ENCODE measurements around the gene CNTD1. TPM values are rescaled to one million over a fixed set of nuclear protein-coding genes. Genes with fewer than 3 reads are reported as not detected.

CNTD1 gene
- total RNA-seq, 1 donor from 2014 or later = not detected

DNA sequence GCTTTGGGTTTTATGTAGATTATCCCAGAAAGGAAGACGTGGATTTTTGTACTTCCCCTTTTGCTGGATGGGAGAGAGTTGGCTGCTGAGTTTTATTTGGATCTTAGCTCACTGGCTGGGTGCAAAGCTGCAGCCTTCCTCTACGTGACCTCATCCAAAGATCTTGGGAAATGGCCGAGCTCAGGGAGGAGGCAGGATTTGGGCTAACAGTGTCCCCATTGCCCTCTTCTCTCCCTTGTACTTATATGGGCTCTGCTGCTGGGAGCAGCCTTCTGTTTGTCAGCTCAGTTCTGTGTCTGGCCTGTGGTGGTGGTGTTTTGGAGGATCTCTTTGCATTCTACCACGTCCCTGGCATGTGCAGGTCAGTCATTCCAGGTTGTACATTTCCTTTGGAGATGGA, 54.3 kb downstream of the CNTD1 start:
- no peaks in the 10 kb centered on the region for H3K4me1 ChIP-seq (ENCODE audit: insufficient read depth, low read length)
- no peak overlapping the region for H3K27ac Mint-ChIP-seq (ENCODE audit: unreplicated experiment)
- TF ChIP-seq, protein P1, sequence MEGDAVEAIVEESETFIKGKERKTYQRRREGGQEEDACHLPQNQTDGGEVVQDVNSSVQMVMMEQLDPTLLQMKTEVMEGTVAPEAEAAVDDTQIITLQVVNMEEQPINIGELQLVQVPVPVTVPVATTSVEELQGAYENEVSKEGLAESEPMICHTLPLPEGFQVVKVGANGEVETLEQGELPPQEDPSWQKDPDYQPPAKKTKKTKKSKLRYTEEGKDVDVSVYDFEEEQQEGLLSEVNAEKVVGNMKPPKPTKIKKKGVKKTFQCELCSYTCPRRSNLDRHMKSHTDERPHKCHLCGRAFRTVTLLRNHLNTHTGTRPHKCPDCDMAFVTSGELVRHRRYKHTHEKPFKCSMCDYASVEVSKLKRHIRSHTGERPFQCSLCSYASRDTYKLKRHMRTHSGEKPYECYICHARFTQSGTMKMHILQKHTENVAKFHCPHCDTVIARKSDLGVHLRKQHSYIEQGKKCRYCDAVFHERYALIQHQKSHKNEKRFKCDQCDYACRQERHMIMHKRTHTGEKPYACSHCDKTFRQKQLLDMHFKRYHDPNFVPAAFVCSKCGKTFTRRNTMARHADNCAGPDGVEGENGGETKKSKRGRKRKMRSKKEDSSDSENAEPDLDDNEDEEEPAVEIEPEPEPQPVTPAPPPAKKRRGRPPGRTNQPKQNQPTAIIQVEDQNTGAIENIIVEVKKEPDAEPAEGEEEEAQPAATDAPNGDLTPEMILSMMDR (IDR thresholded peaks at IDR 0.05; ENCODE audit: insufficient read depth, low read depth, low read length) = no peak
- TF ChIP-seq EZH2 (IDR thresholded peaks at IDR 0.05; ENCODE audit: insufficient read depth, low read length) = no peak
- no peak overlapping the region for H3K9ac ChIP-seq (ENCODE audit: low read length)
- no peak overlapping the region for H3K4me2 ChIP-seq (ENCODE audit: low read length)
- H3K4me3 Mint-ChIP-seq (ENCODE audit: unreplicated experiment) = no peak overlapping the region
- peaks cover 16% of the 10 kb centered on the region for H3K36me3 Mint-ChIP-seq (ENCODE audit: low read depth, unreplicated experiment)
- H3K9me3 Mint-ChIP-seq (ENCODE audit: unreplicated experiment) = no peaks in the 10 kb centered on the region
- no peak for FAIRE-seq
- H4K20me1 ChIP-seq (ENCODE audit: insufficient read depth, low read length) = no peaks in the 10 kb centered on the region
- H2AFZ ChIP-seq (ENCODE audit: low read depth, low read length) = no peak overlapping the region
- no peak overlapping the region for H3K27ac ChIP-seq (ENCODE audit: low read depth, low read length)
- H3K4me3 ChIP-seq (ENCODE audit: insufficient read depth, low read depth, low read length) = no peak overlapping the region
- peaks cover 5% of the 10 kb centered on the region for H3K27me3 ChIP-seq (ENCODE audit: insufficient read depth, low read length)
- H3K4me1 Mint-ChIP-seq (ENCODE audit: low read depth, unreplicated experiment) = peaks cover 2% of the 10 kb centered on the region
- no peaks in the 10 kb centered on the region for H3K36me3 ChIP-seq (ENCODE audit: insufficient read depth, low read length)
- H3K79me2 ChIP-seq (ENCODE audit: insufficient read depth, low read length) = no peaks in the 10 kb centered on the region
- no peaks in the 10 kb centered on the region for H3K9me3 ChIP-seq (ENCODE audit: insufficient read depth, low read depth, low read length)
- no peak for DNase-seq (ENCODE audit: low read depth)
- peaks cover 24% of the 10 kb centered on the region for H3K27me3 Mint-ChIP-seq (ENCODE audit: low read depth, unreplicated experiment)

DNA sequence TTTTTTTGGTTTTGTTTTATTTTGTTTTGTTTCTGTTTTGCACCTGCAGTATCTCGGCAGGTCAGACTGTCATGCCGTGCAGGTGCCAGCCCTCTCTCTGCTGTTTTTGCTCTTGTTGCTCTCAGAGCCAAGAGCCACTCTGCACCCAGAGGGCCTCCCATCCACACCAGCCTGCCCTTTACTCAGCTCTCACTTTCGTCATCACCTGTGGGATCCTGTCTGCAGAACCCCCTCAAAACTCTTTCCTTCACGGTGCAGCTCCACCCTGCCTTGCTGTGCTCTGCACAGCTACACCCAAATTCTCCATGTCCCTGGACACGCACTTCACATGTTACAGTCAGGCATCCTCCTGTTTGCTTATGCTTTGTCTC, 54.9 kb downstream of the CNTD1 start:
- no peaks in the 10 kb centered on the region for H3K4me1 ChIP-seq (ENCODE audit: insufficient read depth, low read length)
- FAIRE-seq (no peak), DNase-seq (ENCODE audit: low read depth) (no peak)
- H3K27me3 ChIP-seq (ENCODE audit: insufficient read depth, low read length) = peaks cover 5% of the 10 kb centered on the region
- H3K9ac ChIP-seq (ENCODE audit: low read length) = no peak overlapping the region
- H3K79me2 ChIP-seq (ENCODE audit: insufficient read depth, low read length) = no peaks in the 10 kb centered on the region
- H3K27ac ChIP-seq (ENCODE audit: low read depth, low read length) = no peak overlapping the region
- peaks cover 2% of the 10 kb centered on the region for H3K4me1 Mint-ChIP-seq (ENCODE audit: low read depth, unreplicated experiment)
- no peaks in the 10 kb centered on the region for H3K9me3 ChIP-seq (ENCODE audit: insufficient read depth, low read depth, low read length)
- peaks cover 16% of the 10 kb centered on the region for H3K36me3 Mint-ChIP-seq (ENCODE audit: low read depth, unreplicated experiment)
- H3K36me3 ChIP-seq (ENCODE audit: insufficient read depth, low read length) = no peaks in the 10 kb centered on the region
- H3K4me3 ChIP-seq (ENCODE audit: insufficient read depth, low read depth, low read length) = no peak overlapping the region
- H2AFZ ChIP-seq (ENCODE audit: low read depth, low read length) = no peak overlapping the region
- H3K9me3 Mint-ChIP-seq (ENCODE audit: unreplicated experiment) = no peaks in the 10 kb centered on the region
- H3K4me3 Mint-ChIP-seq (ENCODE audit: unreplicated experiment) = no peak overlapping the region
- TF ChIP-seq, protein P1 (IDR thresholded peaks at IDR 0.05; ENCODE audit: insufficient read depth, low read depth, low read length) = no peak
- no peak for TF ChIP-seq EZH2 (IDR thresholded peaks at IDR 0.05; ENCODE audit: insufficient read depth, low read length)
- H3K27ac Mint-ChIP-seq (ENCODE audit: unreplicated experiment) = no peak overlapping the region
- H4K20me1 ChIP-seq (ENCODE audit: insufficient read depth, low read length) = no peaks in the 10 kb centered on the region
- no peak overlapping the region for H3K4me2 ChIP-seq (ENCODE audit: low read length)
- H3K27me3 Mint-ChIP-seq (ENCODE audit: low read depth, unreplicated experiment) = peaks cover 24% of the 10 kb centered on the region

DNA sequence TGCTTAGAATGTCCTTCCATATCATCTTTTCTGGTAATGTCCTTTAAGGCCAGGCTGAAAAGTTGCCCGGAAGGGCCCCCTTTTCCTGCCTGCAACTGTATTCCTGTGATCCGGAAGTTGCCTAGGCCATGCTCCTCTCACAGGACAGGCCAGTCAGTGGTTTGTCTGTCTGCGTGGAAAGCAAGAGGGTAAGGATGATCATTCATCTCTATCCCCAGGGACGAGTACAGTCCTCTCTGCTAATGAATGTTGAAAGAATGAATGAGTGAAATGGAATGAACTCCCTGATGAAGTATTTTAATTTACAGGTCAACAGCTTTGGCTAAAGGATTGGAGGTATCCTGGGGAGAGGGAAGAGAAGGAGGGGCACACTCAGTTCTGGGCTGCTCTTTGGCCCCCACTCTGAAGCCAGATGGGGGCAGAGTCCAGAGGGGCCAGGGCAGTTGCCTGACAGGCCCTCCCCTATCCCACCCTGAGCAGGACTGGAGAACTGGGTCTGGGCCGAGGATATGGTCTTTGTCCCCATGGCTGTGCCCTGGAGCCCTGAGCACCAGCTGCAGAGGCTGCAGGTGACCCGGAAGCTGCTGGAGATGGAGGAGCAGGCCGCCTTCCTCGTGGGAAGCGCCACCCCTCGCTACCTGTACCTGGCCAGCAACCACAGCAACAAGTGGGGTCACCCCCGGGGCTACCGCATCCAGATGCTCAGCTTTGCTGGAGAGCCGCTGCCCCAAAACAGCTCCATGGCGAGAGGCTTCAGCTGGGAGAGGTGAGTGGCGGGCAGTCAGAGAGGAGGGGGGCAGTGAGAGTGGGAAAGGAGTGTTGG, 55.5 kb downstream of the CNTD1 start:
- DNase-seq (ENCODE audit: low read depth) = no peak
- H3K9me3 ChIP-seq (ENCODE audit: insufficient read depth, low read depth, low read length) = no peaks in the 10 kb centered on the region
- no peak overlapping the region for H3K27ac ChIP-seq (ENCODE audit: low read depth, low read length)
- no peaks in the 10 kb centered on the region for H4K20me1 ChIP-seq (ENCODE audit: insufficient read depth, low read length)
- no peak for FAIRE-seq
- H3K36me3 ChIP-seq (ENCODE audit: insufficient read depth, low read length) = no peaks in the 10 kb centered on the region
- H3K79me2 ChIP-seq (ENCODE audit: insufficient read depth, low read length) = no peaks in the 10 kb centered on the region
- H3K27me3 ChIP-seq (ENCODE audit: insufficient read depth, low read length) = peaks cover 5% of the 10 kb centered on the region
- Mint-ChIP-seq H3K4me1 (ENCODE audit: low read depth, unreplicated experiment) (peaks cover 3% of the 10 kb centered on the region), H3K36me3 (ENCODE audit: low read depth, unreplicated experiment) (peaks cover 16% of the 10 kb centered on the region), H3K9me3 (ENCODE audit: unreplicated experiment) (no peaks in the 10 kb centered on the region), H3K4me3 (ENCODE audit: unreplicated experiment) (no peak overlapping the region), H3K27me3 (ENCODE audit: low read depth, unreplicated experiment) (peaks cover 24% of the 10 kb centered on the region), H3K27ac (ENCODE audit: unreplicated experiment) (no peak overlapping the region)
- no peaks in the 10 kb centered on the region for H3K4me1 ChIP-seq (ENCODE audit: insufficient read depth, low read length)
- H3K4me3 ChIP-seq (ENCODE audit: insufficient read depth, low read depth, low read length) = no peak overlapping the region
- no peak overlapping the region for H3K9ac ChIP-seq (ENCODE audit: low read length)
- no peak for TF ChIP-seq EZH2 (IDR thresholded peaks at IDR 0.05; ENCODE audit: insufficient read depth, low read length)
- TF ChIP-seq, protein P1 (IDR thresholded peaks at IDR 0.05; ENCODE audit: insufficient read depth, low read depth, low read length) = no peak
- no peak overlapping the region for H2AFZ ChIP-seq (ENCODE audit: low read depth, low read length)
- H3K4me2 ChIP-seq (ENCODE audit: low read length) = no peak overlapping the region
